Stimulated activated naive CD8-positive, alpha-beta T cell treated with anti-CD3 and anti-CD28 coated beads, Interleukin-15, Interleukin-2, amounts not matched to agents 100 U/mL and 50 U/mL, for 24 hours (primary cell): ENCODE data around the gene CLEC16A.
"Not testable (repeated sequence)": the region's sequence is repeated elsewhere in the genome, so short reads cannot be mapped to it uniquely, and the experiment has no call there.

ENCODE experiments used
- ATAC-seq: fragments of 150-1000 bp; cut with Tn5 transposase; one replicate; pipeline ENCODE4 v1.10.0; 2021
- DNase-seq: peaks from one replicate; pipeline ENCODE4 v3.0.0; 2021

CLEC16A gene

DNA sequence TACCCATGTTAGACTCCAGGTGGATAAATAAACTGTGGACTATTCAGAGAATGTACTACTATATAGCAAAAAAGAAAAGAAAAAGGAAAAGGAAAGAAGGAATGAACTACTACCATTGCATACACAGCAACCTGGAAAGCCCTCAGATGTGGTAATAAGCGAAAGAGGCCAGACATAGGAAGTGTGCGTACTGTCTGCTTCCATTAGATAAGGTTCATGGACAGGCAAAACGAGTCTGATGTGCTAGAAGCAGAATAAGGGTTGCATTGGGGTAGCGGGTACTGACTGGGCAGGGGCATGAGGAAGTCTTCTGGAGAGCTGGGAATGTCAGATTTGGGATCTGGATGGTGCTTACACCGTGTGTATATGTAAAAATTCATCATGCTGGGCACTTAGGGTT is 21.8 kb downstream of the CLEC16A start:
- ATAC-seq: no peak
- DNase-seq: no peak

DNA sequence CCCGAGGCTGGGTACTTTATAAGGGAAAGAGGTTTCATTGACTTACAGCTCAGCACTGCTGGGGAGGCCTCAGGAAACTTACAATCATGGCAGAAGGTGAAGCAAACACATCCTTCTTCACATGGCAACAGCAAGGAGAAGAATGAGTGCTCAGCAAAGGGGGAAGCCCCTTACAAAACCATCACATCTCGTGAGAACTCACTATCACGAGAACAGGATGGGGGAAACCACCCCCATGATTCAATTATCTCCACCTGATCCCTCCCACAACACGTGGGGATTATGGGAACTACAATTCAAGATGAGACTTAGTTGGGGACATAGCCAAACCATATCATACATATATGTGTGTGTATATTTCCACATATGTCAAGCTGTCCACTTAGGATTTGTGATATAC is 22.2 kb downstream of the CLEC16A start:
- ATAC-seq: not testable (repeated sequence)

DNA sequence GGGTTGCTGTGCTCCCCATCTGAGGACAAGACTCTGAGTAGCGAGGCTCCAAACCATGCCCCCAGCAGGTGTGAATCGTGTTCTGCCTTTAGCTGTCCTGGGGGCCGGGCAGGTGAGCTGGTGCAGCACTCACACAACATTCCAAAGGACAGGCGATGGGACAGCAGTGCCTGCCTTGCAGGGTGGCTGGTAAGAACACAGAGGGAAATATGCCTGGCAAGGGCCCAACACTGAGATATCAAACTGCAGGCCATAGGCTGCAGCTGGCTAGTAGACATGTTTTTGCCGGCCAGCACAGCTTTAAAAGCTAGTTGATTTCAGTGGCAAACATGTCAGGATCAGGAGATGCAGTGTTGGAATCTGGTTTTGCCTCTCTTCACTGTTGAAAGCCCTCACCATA is 23.6 kb downstream of the CLEC16A start:
- DNase-seq: no peak
- no peak for ATAC-seq

More for the DNA sequence above, 22.2 kb downstream of the CLEC16A start:
- DNase-seq: not testable (repeated sequence)

DNA sequence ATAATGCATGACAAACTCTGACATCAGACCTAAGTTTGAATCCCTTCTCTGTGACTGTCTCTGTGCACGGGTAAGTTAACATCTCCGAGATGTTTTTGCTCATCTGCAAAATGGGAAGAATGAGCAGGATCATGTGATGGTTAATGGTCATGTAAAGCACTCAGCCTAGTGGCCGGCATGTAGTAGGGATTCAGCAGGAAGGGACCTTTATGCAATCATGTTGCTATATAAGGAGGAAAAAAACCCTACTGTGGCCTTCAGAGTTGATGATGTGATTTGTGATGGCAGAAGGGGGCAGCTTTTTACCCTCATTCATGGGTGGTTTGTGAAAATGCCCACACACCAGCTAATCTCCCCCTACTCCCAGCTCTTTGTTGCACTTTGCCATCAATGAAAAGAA is 24.1 kb downstream of the CLEC16A start:
- DNase-seq (no peak), ATAC-seq (no peak)

DNA sequence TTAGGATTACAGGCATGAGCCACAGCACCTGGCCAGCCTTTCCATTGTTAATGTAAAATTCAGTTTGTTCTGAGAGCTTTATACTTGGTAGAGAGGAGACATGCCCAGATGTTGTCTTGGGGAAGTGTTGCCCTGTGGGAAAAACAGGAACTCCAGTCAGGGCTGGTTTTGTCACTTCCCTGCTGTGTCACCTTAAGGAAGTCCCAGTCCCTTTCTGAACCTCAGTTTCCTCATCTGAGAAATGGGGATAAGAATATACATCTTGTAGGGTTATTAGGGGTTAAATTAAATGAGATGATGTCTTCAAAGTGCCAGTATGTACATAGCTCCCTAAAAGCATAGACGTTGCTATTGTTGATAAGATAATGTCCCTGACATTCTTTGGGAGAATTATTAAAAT is 25.3 kb downstream of the CLEC16A start:
- no peak for ATAC-seq

DNA sequence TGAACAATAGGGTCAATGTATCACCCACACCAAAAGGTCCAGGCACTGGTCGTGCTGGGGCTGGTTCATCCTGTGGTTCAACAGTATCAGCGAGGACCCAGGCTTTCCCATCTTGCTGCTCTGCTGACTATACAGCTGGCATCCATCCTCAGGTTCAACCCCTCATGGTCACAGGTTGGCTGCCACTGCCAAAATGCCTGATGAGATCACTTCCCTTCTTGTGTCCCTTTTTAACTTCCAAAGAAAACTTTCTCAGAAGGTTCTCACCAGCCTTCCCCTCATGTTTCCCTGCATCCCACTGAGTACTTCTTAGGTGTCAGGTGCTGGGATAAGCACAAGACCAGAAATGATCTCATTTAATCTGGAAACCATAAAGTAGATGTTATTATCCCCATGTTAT is 25.7 kb downstream of the CLEC16A start:
- DNase-seq (no peak), ATAC-seq (no peak)

More for the DNA sequence above, 25.3 kb downstream of the CLEC16A start:
- no peak for DNase-seq

DNA sequence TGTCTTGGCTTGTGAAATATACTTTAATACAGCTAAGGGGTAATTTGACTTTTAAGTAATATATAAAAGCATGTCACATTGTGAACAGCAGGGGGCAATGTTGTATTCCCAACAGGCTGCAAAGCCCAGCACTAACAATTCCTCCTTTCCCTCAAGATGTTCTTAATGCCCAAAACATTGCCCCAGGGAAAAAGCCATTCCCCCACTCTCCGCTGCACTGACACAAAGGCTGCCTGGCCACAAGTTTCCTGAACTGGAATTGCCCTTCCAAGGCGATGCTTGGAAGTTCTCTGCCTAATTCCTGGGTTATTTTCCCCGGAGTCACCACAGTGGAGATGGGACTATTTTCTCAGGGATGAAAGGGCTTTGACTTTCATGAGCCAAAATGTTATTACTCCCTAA is 27.2 kb downstream of the CLEC16A start:
- no peak for ATAC-seq
- DNase-seq: no peak

DNA sequence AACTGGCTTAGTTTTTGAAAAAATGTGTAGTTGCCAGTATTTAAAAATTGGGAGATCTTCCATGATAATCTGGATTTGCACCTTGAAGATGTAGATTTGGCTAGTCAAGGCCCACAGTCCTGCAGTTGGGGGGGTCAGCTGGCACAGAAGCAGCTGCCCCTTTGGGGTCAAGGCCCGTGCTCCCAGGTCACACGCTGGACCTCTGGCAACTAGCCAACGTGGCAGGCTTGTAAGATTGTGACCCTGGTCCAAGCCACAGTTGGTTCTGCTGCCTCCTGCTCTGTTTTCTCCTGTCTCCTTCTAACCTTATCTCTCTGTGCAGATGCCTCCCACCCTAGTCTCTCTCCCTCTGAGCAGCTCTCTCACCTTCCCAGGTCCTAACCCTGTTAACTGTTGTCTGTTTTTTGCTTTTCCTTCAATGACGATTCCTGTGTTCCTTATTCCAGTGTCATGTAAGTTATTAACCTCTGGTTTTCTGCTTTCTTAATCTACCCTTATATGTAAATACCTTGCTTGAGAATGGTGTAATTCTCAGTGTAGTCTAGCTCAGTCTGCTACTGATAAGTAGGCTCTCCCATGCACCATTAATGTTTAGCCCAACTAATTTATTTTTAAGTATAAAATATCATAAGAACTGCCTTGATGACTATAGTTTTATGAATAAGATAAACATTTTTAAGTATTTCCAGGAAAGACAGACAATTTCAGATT is 27.9 kb downstream of the CLEC16A start:
- ATAC-seq: no peak
- DNase-seq: no peak

DNA sequence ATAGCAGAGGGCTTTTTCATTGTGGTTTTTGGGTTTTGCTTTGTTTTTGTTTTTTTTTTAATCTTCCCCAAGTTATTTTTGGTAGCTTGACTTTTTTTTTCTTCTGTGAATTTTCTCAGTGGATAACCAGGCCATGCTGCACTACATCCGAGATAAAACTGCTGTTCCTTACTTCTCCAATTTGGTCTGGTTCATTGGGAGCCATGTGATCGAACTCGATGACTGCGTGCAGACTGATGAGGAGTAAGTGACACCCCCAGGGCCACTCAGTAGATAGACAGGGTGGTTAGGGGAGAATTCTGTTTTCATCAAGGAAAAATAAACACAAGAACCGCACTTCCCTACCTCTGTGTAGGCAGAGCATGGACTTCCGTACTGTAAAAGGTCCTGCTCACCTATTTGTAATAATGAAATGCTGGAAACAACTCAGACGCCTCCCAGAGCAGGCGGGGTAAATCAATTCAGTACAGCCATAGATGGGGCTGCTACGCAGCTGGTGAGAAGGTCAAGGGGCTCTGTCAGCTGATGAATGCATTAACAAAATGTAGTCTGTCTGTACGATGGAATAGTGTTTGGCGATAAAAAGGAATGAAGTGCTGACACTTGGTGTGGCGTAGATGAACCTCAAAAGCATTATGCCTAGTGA is 28.6 kb downstream of the CLEC16A start:
- ATAC-seq (no peak), DNase-seq (no peak)

DNA sequence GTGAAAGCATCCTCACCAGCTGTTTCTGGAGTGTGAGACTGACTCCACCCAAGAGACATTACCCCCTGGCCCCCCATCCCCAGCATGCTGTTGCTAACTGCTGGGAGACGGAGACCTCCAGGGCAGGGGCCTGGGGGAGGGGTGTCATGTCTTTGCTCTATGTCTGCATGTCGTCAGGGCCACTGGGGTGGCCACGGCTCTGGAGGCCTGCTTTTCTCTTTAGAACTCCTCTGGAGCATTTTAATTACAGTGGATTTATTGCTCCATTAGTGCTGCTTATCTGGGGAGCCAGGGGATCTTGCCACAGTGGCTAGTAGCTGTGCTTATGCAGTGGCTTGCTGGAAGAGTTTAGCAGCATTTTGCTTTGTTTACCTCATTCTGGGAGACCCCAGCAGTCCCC is 32.3 kb downstream of the CLEC16A start:
- DNase-seq (no peak), ATAC-seq (no peak)

DNA sequence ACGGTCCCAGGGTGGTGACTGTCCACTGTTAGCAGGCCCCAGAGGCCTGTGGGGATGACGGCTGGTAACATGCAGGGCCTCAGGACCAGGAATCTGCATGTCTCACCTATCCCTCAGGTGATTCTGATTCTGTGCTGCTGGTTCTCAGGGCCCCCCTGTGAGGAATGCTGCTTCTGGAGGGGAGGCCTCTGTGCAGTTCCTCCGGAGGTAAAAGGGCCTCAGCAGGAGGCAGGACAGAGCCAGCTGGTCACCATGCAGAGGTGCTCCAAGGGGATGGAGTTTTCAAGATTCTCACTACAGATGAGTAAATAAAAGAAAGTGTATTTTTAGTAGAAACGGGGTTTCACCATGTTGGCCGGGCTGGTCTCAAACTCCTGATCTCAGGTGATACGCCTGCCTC is 33.8 kb downstream of the CLEC16A start:
- ATAC-seq (no peak), DNase-seq (no peak)

DNA sequence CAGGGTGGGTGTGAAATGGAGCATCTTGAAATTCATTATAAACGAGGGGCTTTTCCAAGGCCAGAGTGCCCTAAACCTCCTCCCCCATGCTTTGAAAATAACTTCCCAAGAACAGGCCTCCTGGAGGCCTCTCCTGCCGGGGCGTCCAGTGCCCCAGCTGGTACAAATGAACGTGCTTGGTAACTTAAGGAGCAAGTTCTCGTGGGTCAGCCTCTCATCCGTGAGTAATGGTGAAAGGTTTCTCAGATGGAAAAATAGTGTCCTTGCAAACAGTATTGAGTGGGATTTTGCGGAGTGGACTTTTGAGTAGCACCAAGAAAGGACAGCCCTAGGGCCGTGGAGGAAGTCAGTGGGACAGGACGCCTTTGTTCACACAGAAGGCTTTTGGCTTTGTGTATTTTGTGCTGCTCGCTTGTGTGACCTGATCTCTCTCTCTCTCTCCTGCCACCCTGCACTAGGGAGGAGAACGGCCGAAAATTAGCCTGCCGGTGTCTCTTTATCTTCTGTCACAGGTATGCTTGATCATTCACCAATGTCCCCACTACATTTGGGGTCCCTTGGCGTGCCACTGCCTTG is 34.6 kb downstream of the CLEC16A start:
- ATAC-seq (no peak), DNase-seq (no peak)

DNA sequence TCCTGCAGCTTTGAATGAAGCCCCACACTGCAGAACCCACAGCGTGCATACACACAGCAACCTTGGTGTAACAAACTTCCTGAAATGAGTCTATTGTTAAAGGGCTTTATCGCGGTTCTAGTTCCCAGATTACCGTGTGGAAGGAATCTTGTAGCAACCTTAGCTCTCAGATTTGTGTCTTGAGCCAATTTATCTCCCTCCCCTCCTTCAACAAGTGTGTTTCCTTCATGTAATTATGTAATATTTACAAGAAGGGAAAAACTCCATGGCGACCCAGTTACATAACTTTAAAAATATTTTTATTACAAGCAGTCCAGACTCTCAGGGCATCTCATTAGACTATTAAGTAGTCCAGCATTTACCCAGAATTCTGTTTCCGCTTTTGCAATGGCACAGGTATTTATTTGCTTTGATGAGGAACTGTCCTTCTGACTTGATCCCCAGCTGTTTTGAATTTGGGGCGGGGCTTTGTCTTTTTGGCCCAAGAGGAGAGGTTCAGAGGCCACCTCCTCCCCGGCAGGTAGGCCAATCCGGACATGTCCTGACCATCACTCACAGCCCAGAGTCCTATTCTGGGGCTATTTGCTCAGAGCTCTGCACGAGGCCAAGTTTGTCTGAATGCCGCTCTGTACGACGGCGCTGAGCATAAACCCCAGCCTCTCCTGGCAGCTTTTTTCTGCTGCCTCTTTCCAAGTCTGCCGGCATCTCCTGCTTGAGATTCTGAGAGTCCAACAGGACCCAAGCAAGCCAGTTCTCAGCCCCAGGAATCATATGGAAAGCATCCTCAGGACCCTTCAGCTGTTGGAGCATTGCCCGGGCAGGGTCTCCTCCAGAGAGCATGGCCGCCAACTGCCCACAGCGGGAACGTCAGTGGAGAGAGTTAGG is 35.6 kb downstream of the CLEC16A start:
- ATAC-seq (no peak), DNase-seq (no peak)

DNA sequence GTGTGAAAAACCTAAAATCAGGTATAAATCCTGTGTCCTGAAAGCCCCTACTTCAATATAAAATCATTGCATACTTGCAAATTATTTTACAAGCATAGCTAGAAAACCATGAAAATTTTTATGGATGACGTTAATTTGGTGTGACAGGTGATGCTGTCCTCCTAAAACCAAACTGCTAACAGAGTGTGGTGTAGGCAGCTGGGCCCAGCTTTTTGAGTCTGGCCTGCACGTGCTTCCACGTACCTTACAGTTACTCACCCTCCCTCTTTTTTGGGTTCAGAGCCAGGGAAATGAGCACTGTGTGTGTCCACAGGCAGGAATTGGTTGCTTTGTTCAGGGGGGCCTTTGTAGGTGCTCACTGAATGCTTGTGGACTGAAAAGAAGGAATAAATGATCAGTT is 36.4 kb downstream of the CLEC16A start:
- DNase-seq: no peak
- ATAC-seq: no peak

DNA sequence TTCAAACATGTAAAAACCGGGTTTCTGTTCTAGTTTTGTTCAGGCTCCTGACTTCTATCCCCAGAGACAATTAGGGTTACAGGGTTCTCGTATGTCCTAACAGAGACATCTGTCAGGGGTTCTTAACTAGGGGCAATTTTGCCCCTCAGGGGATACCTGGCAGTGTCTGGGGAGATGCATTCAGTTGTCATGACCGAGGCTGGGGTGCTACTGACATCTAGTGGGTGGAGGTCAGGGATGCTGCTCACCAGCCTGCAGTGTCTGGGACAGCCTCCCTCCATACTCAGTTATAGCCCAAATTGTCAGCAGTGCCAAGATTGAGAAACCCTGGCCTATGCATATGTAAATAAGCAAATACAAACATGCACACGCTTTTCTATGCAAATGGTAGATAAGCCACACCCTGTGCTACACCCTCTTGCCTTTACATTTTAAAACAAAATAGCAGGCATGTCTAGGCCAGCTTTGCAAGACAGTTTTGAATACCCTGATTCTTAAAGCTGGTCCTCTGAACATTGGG is 37.4 kb downstream of the CLEC16A start:
- peak; percentile 87 for ATAC-seq

DNA sequence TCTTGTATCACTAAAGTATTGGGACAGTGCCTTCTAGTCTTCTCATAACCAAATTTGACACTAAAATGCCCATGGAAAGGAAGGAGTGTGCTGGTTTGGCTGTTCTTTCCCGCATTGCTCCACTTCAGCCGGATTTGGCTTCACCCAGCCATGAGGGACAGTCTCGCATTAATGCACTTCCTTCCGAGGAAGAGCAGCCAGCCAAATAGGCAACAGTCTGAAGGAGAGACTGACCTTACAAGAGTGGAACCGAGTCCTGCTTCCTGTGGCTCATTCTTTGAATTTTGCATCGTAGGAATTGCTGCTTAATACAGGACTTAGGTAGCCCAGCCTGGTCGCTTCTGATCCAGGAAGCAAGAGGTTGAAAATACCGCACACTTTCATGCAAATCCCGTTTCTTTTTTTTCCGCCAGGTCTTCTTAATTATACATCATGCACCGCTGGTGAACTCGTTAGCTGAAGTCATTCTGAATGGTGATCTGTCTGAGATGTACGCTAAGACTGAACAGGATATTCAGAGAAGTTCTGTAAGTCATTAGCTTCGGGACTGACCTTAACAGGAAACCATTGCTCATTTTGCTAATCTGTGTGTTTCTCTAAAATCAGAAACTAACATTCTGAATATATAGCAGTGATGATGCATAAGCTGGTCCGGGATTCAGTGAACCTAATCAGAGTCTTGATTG is 38.2 kb downstream of the CLEC16A start:
- ATAC-seq (no peak), DNase-seq (no peak)

More for the DNA sequence above, 37.4 kb downstream of the CLEC16A start:
- peak; percentile 61 for DNase-seq

DNA sequence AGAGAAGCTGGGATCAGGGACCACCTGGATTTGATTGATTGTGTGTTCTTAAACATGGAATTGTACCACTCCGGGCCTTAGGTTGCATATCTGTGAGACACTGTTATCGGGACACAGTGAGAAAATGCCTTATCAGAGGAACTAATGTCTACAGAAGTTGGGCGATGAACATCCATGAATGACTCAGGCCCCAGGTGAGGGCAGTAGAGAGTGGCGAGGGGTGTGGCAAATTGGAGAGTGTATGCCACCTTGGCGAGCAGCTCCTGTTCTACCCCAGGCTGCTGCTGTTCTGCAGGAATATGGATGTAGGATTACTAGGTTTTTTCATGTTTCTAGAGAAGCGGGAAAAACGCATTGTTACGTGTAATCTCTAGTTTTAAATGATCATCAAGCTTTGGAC is 38.8 kb downstream of the CLEC16A start:
- ATAC-seq (no peak), DNase-seq (peak; percentile 21)

DNA sequence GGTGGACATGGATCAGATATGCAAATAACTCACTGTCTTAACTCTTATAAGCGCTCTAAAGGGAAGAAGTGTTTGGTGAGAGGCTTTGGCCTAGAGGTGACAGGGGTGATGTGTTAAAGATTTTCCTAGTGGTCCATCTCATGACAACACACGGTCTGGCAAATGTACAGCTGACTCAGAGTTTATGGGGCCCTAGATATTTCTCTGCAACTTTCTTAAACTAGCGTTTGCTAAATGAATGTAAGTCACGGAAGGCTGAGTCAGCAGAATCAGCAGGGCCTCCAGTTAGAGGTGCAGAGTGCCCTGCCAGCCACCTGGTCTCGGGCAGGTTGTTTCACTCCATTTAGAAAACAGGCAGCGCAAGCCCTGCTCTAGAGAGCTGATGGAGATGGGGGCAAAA is 40.1 kb downstream of the CLEC16A start:
- DNase-seq (no peak), ATAC-seq (no peak)

DNA sequence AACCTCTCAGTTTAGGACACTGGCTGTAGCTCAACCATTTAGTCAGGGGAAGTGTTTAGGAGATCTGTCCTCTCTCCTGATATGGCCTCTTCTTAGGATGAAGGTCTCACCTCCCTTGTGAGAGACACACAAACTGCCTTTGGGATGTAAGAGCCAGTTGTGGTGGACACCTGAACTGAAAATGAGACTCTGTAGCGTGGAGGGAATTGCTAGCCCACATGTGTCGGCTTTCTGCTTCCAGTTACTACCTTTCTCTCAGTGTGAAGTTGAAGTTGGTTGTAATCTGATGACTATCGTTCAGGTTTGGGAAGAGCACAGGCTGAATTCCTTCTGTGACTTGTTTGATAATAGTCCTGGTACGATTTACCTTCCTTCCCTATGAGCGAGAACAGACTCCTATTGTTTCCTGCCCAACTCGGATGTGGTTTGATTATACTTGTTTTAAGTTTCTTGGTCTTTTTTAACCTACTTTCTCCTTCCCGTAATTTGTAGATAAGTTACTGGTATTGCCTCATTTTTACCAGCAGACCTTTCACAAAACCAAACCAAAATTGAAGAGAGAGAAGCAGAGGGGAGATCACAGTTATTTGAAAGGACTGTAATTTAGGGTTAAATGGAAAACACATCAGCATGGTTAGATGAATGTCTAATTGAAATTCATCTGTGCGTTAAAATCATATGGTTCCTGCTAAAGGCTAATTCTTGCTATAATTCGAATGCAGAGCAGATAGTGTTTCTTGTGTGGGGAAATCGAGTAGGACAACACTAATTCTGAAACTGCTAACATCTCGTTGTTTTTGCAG is 43.2 kb downstream of the CLEC16A start:
- ATAC-seq: peak; percentile 19
- no peak for DNase-seq

DNA sequence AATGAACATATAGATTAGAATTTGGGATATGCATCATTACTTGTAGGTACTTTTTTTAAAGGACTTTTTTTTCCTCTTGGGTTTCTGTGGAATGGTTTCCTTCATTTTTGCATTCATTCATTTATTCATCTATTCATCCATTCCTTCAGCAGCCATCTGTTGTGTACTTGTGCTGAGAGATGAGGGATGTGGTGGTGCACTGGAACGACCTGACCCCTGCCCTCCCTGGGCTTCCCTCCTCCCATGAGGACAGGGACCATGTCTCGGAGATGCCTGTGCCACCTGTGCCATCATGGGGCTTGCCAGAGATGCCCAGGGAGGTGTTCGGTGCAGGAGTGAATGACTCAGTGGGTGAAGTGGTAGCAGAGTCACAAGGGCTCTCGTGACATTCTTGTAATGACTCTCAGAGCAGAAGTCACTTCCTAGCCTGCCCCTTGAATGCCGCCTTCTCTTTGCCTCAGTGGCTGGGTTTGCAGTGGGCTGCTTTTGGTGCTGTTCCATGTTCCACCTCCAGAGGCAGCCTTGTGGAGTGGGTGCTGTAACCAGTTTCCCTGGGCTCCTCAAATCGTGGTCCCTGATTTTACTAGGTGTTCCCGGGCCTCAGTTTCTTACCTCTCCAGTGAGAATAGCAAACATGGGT is 43.9 kb downstream of the CLEC16A start:
- ATAC-seq (peak; percentile 93), DNase-seq (peak; percentile 83)
